K562 (cell line): Measurements from ENCODE around the gene OR2L3. TPM values are rescaled to one million over a fixed set of nuclear protein-coding genes. Genes with fewer than 3 reads are reported as not detected.

Experiments used
- ATAC-seq: fragments of 200-7000 bp; cut with Tn5 transposase; 3 replicates; pipeline ENCODE4 v1.9.1; 2020; ENCODE audit warnings: moderate library complexity
- BruUV-seq: library from RNA; stranded (reverse); fragments of 400-500 nt; replicated peaks from 2 replicates; lab custom pipeline; 2021; lab: Mats Ljungman, UMichigan
- CTCF ChIA-PET: fragments of 300-600 bp; formaldehyde crosslinking; extraction: SDS; loops from one replicate; lab custom pipeline; 2021; ENCODE audit warnings: low intra/inter-chr PET ratio; lab: Yijun Ruan, JAX
- POLR2A ChIA-PET: fragments of 300-600, 350-650 bp; sonication (Branson Sonifier 250); formaldehyde crosslinking; extraction: SDS; loops from one replicate; lab custom pipeline; 2021; ENCODE audit warnings: antibody characterized with exemption, inconsistent platforms; lab: Yijun Ruan, JAX
- DNase-seq, 4 experiments: peaks; one replicate each; pipeline versions ENCODE4 v3.0.0 to v3.0.0-alpha.2; 2011 to 2018; ENCODE audit warnings: low spot score in 3 of 4, mixed read lengths in 3 of 4; ENCODE audit errors: extremely low read depth in 1 of 4
- FAIRE-seq: peaks from 2 replicates; lab custom pipeline; 2011; peaks lifted over from hg19 to GRCh38; lab: Jason Lieb, UNC
- H2AFZ ChIP-seq: 2 replicates; pipeline ENCODE4 v1.6.0; 2011; ENCODE audit warnings: low read depth, low read length, control low read depth, inconsistent platforms
- H3K27ac ChIP-seq: fragments of 200-600 bp; 3 replicates; pipeline ENCODE4 v1.8.0; 2011; ENCODE audit warnings: low read depth, mild to moderate bottlenecking, control low read depth, inconsistent platforms, low read length, moderate library complexity, mixed read lengths; ENCODE audit errors: extremely low read depth
- H3K27me3 ChIP-seq, 2 experiments: fragments of 300-600 bp in 1 of 2; 2 replicates in 1 of 2; 3 replicates in 1 of 2; pipeline versions ENCODE4 v1.6.0 to v1.8.0; 2011; ENCODE audit warnings: inconsistent platforms in 2 of 2, low read length in 2 of 2, mild to moderate bottlenecking in 1 of 2, mixed read lengths in 1 of 2, moderate library complexity in 1 of 2; ENCODE audit not compliant: control insufficient read depth in 2 of 2, insufficient read depth in 2 of 2
- H3K36me3 ChIP-seq: fragments of 300-600 bp; 3 replicates; pipeline ENCODE4 v1.8.0; 2011; ENCODE audit warnings: mild to moderate bottlenecking, low read length, inconsistent platforms; ENCODE audit not compliant: control insufficient read depth, insufficient read depth
- H3K4me1 ChIP-seq, 2 experiments: fragments of 200-600 bp in 1 of 2; replicated peaks in 1 of 2; 2 replicates in 1 of 2; 3 replicates in 1 of 2; pipeline versions ENCODE4 v1.5.1 to v1.8.0; 2011; ENCODE audit warnings: inconsistent platforms in 2 of 2, low read length in 2 of 2, mild to moderate bottlenecking in 1 of 2, mixed read lengths in 1 of 2, moderate library complexity in 1 of 2; ENCODE audit not compliant: control insufficient read depth in 2 of 2, insufficient read depth in 2 of 2
- H3K4me2 ChIP-seq: 2 replicates; pipeline ENCODE4 v1.6.1; 2011; ENCODE audit warnings: low read length, control low read depth, inconsistent platforms, mixed read lengths; ENCODE audit not compliant: insufficient read depth
- H3K4me3 ChIP-seq: fragments of 200-600 bp; sonication (generic), shearing (Covaris generic); 2 replicates; pipeline ENCODE4 v1.5.1; 2016; ENCODE audit warnings: control low read depth, inconsistent platforms
- H3K79me2 ChIP-seq: fragments of 200-600 bp; 3 replicates; pipeline ENCODE4 v1.8.0; 2011; ENCODE audit warnings: low read length, inconsistent platforms; ENCODE audit not compliant: control insufficient read depth, insufficient read depth
- H3K9ac ChIP-seq, 2 experiments: 2 replicates each; pipeline versions ENCODE4 v1.6.0 to v1.6.1; 2011; ENCODE audit warnings: low read depth in 2 of 2, low read length in 2 of 2, control low read depth in 1 of 2, inconsistent platforms in 1 of 2, mild to moderate bottlenecking in 1 of 2, mixed read lengths in 1 of 2; ENCODE audit not compliant: insufficient read depth in 1 of 2
- H3K9me1 ChIP-seq: one replicate; pipeline ENCODE4 v1.6.0; 2011; ENCODE audit warnings: inconsistent platforms, mild to moderate bottlenecking, low read length, moderate library complexity; ENCODE audit not compliant: control insufficient read depth, insufficient read depth
- H3K9me3 ChIP-seq: replicated peaks from 2 replicates; pipeline ENCODE4 v1.5.1; 2011; ENCODE audit warnings: low read depth, low read length, inconsistent platforms; ENCODE audit not compliant: control insufficient read depth, insufficient read depth
- H4K20me1 ChIP-seq: replicated peaks from 2 replicates; pipeline ENCODE4 v1.6.1; 2011; ENCODE audit warnings: low read length, inconsistent platforms, mixed read lengths; ENCODE audit not compliant: control insufficient read depth, insufficient read depth
- MCM2 ChIP-seq: fragments of 450-650 bp; IDR thresholded peaks from 2 replicates; pipeline ENCODE4 v1.6.1; 2017; ENCODE audit warnings: low read depth, mild to moderate bottlenecking
- MLX ChIP-seq, 2 experiments: fragments of 450-650 bp in 1 of 2; sonication (generic) in 1 of 2; formaldehyde crosslinking; conservative IDR thresholded peaks; 2 replicates each; pipeline versions ENCODE4 v1.4.0 to v1.8.1; 2020 to 2022; ENCODE audit warnings: mild to moderate bottlenecking in 1 of 2, missing genetic modification reagents in 1 of 2
- NCOA2 ChIP-seq, 2 experiments: fragments of 450-650 bp; IDR thresholded peaks; 2 replicates each; pipeline ENCODE4 v1.6.1; 2018; ENCODE audit warnings: mild to moderate bottlenecking in 2 of 2, moderate library complexity in 1 of 2; ENCODE audit not compliant: partially characterized antibody in 2 of 2
- NELFE ChIP-seq: IDR thresholded peaks from 2 replicates; pipeline ENCODE4 v1.6.1; 2011; ENCODE audit warnings: mild to moderate bottlenecking; ENCODE audit not compliant: insufficient read depth, insufficient read length
- SIN3B ChIP-seq: fragments of 450-650 bp; IDR thresholded peaks from 2 replicates; pipeline ENCODE4 v1.6.1; 2017; ENCODE audit warnings: low read depth, mild to moderate bottlenecking, moderate library complexity
- TAF1 ChIP-seq: IDR thresholded peaks from 2 replicates; pipeline ENCODE4 v1.6.1; 2011; ENCODE audit warnings: mild to moderate bottlenecking, low read length, moderate library complexity; ENCODE audit not compliant: insufficient read depth, control insufficient read depth, severe bottlenecking; ENCODE audit errors: extremely low read depth
- TBL1XR1 ChIP-seq, 2 experiments: IDR thresholded peaks; 2 replicates each; pipeline ENCODE4 v1.6.1; 2012; ENCODE audit warnings: improper control_type of control experiment in 2 of 2, low read length in 2 of 2, mild to moderate bottlenecking in 1 of 2
- TCF15 ChIP-seq: fragments of 250-450 bp; sonication (Bioruptor Pico); IDR thresholded peaks from 2 replicates; pipeline ENCODE4 v1.8.0; 2022; ENCODE audit warnings: moderate library complexity, mild to moderate bottlenecking, inconsistent platforms
- TGIF2 ChIP-seq: sonication (generic); formaldehyde crosslinking; IDR thresholded peaks from 2 replicates; pipeline ENCODE4 v1.8.1; 2022; ENCODE audit warnings: mild to moderate bottlenecking, missing genetic modification reagents, moderate library complexity
- YBX1 ChIP-seq: fragments of 450-650 bp; IDR thresholded peaks from 2 replicates; pipeline ENCODE4 v1.7.1; 2016; ENCODE audit warnings: mild to moderate bottlenecking
- ZBTB1 ChIP-seq: sonication (generic); formaldehyde crosslinking; IDR thresholded peaks from 2 replicates; pipeline ENCODE4 v1.8.1; 2023; ENCODE audit warnings: missing genetic modification reagents, low read depth, mild to moderate bottlenecking, borderline replicate concordance
- ZKSCAN1 ChIP-seq: fragments of 150-350 bp; IDR thresholded peaks from 2 replicates; pipeline ENCODE4 v1.6.1; 2016; ENCODE audit warnings: low read depth, low read length
- ZNF217 ChIP-seq: sonication (generic); formaldehyde crosslinking; IDR thresholded peaks from 2 replicates; pipeline ENCODE4 v1.8.0; 2022; ENCODE audit warnings: mild to moderate bottlenecking, missing genetic modification reagents
- WGBS: fragments of 100-300 bp; shearing (Covaris generic); methylation state at CpG from one replicate; pipeline ENCODE4 v1.1.6; 2016; ENCODE audit warnings: low coverage, mixed read lengths; ENCODE audit not compliant: insufficient coverage; ENCODE audit errors: missing lambda C conversion rate; 5-methylcytosine and 5-hydroxymethylcytosine counted together
- in situ Hi-C: fragments of 300-500 bp; cut with MboI; formaldehyde crosslinking; loops from 4 replicates; pipeline ENCODE4 v1.15.0; 2018; ENCODE audit warnings: inconsistent platforms, mixed read lengths
- intact Hi-C: fragments of 100-400 bp; cut with micrococcal nuclease; formaldehyde crosslinking; loops from 2 replicates; pipeline ENCODE4 v1.14.2; 2022
- polyA plus RNA-seq, 8 experiments: library from polyadenylated mRNA; depleted of rRNA in 4 of 8; stranded (reverse) in 5 of 8; unstranded in 3 of 8; fragments of >200 nt; fragmentation: Nextera tagmentation in 2 of 8; fragmentation: Illumina TruSeq in 1 of 8; extraction: Ambion mirVana in 2 of 8; extraction: Trizol in 1 of 8; gene quantifications; 2 replicates each; pipeline versions ENCODE4 v1.2.1 to v1.2.3, GENCODE V29; 2011 to 2014; ENCODE audit warnings: inconsistent platforms in 1 of 8, missing spikeins in 1 of 8
- total RNA-seq, 7 experiments: library from RNA; depleted of rRNA in 6 of 7; stranded (reverse); fragments of >200 nt in 6 of 7; fragmentation: Illumina TruSeq in 2 of 7; extraction: Trizol in 2 of 7; gene quantifications; 2 replicates each; pipeline versions ENCODE4 v1.2.1 to v1.2.3, GENCODE V29; 2011 to 2021; ENCODE audit warnings: low replicate concordance in 1 of 7
- TF ChIP-seq, protein P1 (sequence below): fragments of 450-650 bp; IDR thresholded peaks from 2 replicates; pipeline ENCODE4 v1.7.1; 2018; ENCODE audit warnings: mild to moderate bottlenecking, low read depth; ENCODE audit not compliant: partially characterized antibody

The OR2L3 gene
- total and polyA plus RNA-seq, 9 of the 15 experiments (the other 6 are each of a cell fraction or from before 2014, with no cell fraction given), result not detected

- DNase-seq (no peak), ATAC-seq (no peak), FAIRE-seq (no peak)
- CTCF ChIA-PET, result no interaction called here
- no peaks in the 10 kb centered on the region for H4K20me1 ChIP-seq
- H3K4me3 ChIP-seq, result no peak overlapping the region
- 0% methylated on average over 1 of the region's 1 CpG for WGBS
- no peaks in the 10 kb centered on the region for H3K9me1 ChIP-seq
- no peaks in the 10 kb centered on the region for H3K4me1 ChIP-seq
- no peak overlapping the region for H3K27ac ChIP-seq
- POLR2A ChIA-PET, result no interaction called here
- in situ Hi-C loops, result no loop called here
- H3K79me2 ChIP-seq, result no peaks in the 10 kb centered on the region
- no peaks in the 10 kb centered on the region; the same call in 1 of the 2 replicates for H3K9me3 ChIP-seq
- intact Hi-C loops, result no loop called here
- BruUV-seq, result no TSS peak
- no peaks in the 10 kb centered on the region for H3K27me3 ChIP-seq
- no peak overlapping the region for H2AFZ ChIP-seq
- no peaks in the 10 kb centered on the region for H3K36me3 ChIP-seq
- TF ChIP-seq NELFE (no peak), TGIF2 (CRISPR knock-in tag) (no peak), NCOA2 (IDR thresholded peaks at IDR 0.05; ENCODE audit: partially characterized antibody in 2 of 2) (no peak), YBX1 (no peak), ZNF217 (CRISPR knock-in tag) (no peak), MLX (CRISPR knock-in tag; conservative IDR thresholded peaks at IDR 0.05) (no peak), ZBTB1 (no peak), TBL1XR1 (IDR thresholded peaks at IDR 0.05; ENCODE audit: low read length in 2 of 2) (no peak), ZKSCAN1 (no peak), SIN3B (no peak), MCM2 (no peak), TAF1 (no peak), TCF15 (no peak)
- TF ChIP-seq, protein P1, sequence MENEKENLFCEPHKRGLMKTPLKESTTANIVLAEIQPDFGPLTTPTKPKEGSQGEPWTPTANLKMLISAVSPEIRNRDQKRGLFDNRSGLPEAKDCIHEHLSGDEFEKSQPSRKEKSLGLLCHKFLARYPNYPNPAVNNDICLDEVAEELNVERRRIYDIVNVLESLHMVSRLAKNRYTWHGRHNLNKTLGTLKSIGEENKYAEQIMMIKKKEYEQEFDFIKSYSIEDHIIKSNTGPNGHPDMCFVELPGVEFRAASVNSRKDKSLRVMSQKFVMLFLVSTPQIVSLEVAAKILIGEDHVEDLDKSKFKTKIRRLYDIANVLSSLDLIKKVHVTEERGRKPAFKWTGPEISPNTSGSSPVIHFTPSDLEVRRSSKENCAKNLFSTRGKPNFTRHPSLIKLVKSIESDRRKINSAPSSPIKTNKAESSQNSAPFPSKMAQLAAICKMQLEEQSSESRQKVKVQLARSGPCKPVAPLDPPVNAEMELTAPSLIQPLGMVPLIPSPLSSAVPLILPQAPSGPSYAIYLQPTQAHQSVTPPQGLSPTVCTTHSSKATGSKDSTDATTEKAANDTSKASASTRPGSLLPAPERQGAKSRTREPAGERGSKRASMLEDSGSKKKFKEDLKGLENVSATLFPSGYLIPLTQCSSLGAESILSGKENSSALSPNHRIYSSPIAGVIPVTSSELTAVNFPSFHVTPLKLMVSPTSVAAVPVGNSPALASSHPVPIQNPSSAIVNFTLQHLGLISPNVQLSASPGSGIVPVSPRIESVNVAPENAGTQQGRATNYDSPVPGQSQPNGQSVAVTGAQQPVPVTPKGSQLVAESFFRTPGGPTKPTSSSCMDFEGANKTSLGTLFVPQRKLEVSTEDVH, result no peak
- H3K4me2 ChIP-seq, result no peak overlapping the region
- H3K9ac ChIP-seq, result no peak overlapping the region
These were observed 46.5 kb upstream of the OR2L3 start for GRCh38 chr1:248000169-248000568.
